HepG2 (cell line): Measurements from ENCODE around the gene CAMSAP1. TPM values are rescaled to one million over a fixed set of nuclear protein-coding genes. Genes with fewer than 3 reads are reported as not detected.

Source experiments
- FOSL2 ChIP-seq: sonication (generic); formaldehyde crosslinking; IDR thresholded peaks from 2 replicates; pipeline ENCODE4 v1.4.0; 2020; ENCODE audit warnings: missing genetic modification reagents
- SNAPC2 ChIP-seq: sonication (generic); formaldehyde crosslinking; IDR thresholded peaks from 2 replicates; pipeline ENCODE4 v1.8.1; 2022; ENCODE audit warnings: mild to moderate bottlenecking, missing genetic modification reagents
- ZFAT ChIP-seq: sonication (generic); formaldehyde crosslinking; conservative IDR thresholded peaks from 2 replicates; pipeline ENCODE4 v1.8.1; 2023; ENCODE audit warnings: missing genetic modification reagents, inconsistent platforms
- ZIK1 ChIP-seq: sonication (generic); formaldehyde crosslinking; IDR thresholded peaks from 2 replicates; pipeline ENCODE4 v1.5.0; 2020; ENCODE audit warnings: mild to moderate bottlenecking, low read depth, missing genetic modification reagents, borderline replicate concordance
- ZNF484 ChIP-seq: sonication (generic); formaldehyde crosslinking; IDR thresholded peaks from 2 replicates; pipeline ENCODE4 v1.5.1; 2020; ENCODE audit warnings: mild to moderate bottlenecking, low read depth, missing genetic modification reagents, borderline replicate concordance
- ZNF883 ChIP-seq: sonication (generic); formaldehyde crosslinking; IDR thresholded peaks from 2 replicates; pipeline ENCODE4 v1.5.1; 2020; ENCODE audit warnings: mild to moderate bottlenecking, missing genetic modification reagents; ENCODE audit errors: not compliant biosample characterization
- ZSCAN29 ChIP-seq: sonication (generic); formaldehyde crosslinking; conservative IDR thresholded peaks from 2 replicates; pipeline ENCODE4 v1.4.0; 2020; ENCODE audit warnings: mild to moderate bottlenecking, missing genetic modification reagents
- polyA plus RNA-seq, 8 experiments: library from polyadenylated mRNA; depleted of rRNA in 3 of 8; stranded (reverse) in 7 of 8; unstranded in 1 of 8; fragments of >200 nt; fragmentation: Illumina TruSeq in 4 of 8; extraction: Trizol in 4 of 8; gene quantifications; 2 replicates each; pipeline versions ENCODE4 v1.2.1 to v1.2.3, GENCODE V29; 2011 to 2016; ENCODE audit warnings: low read depth in 4 of 8, missing spikeins in 1 of 8, mixed read lengths in 1 of 8; ENCODE audit not compliant: insufficient read depth in 1 of 8
- total RNA-seq, 5 experiments: library from RNA; depleted of rRNA; stranded (reverse); fragments of >200 nt; fragmentation: Illumina TruSeq; extraction: Trizol; gene quantifications; 2 replicates each; pipeline ENCODE4 v1.2.3, GENCODE V29; 2016; ENCODE audit warnings: low read depth in 1 of 5
- TF ChIP-seq, protein P1 (sequence below): sonication (generic); formaldehyde crosslinking; IDR thresholded peaks from 2 replicates; pipeline ENCODE4 v1.4.0; 2020; ENCODE audit warnings: missing genetic modification reagents, borderline replicate concordance
- TF ChIP-seq, protein P2 (sequence below): sonication (generic); formaldehyde crosslinking; IDR thresholded peaks from 2 replicates; pipeline ENCODE4 v1.5.1; 2020; ENCODE audit warnings: mild to moderate bottlenecking, missing genetic modification reagents, borderline replicate concordance
- TF ChIP-seq, protein P3 (sequence below): sonication (generic); formaldehyde crosslinking; IDR thresholded peaks from 2 replicates; pipeline ENCODE4 v1.4.0; 2020; ENCODE audit warnings: missing genetic modification reagents
- TF ChIP-seq, protein P4 (sequence below): sonication (generic); formaldehyde crosslinking; IDR thresholded peaks from 2 replicates; pipeline ENCODE4 v1.4.0; 2020; ENCODE audit warnings: mild to moderate bottlenecking, missing genetic modification reagents

CAMSAP1 gene
- total and polyA plus RNA-seq, 2 of the 13 experiments (the other 11 are each of a cell fraction or from before 2014, with no cell fraction given): 3.8 to 12.4 TPM

DNA sequence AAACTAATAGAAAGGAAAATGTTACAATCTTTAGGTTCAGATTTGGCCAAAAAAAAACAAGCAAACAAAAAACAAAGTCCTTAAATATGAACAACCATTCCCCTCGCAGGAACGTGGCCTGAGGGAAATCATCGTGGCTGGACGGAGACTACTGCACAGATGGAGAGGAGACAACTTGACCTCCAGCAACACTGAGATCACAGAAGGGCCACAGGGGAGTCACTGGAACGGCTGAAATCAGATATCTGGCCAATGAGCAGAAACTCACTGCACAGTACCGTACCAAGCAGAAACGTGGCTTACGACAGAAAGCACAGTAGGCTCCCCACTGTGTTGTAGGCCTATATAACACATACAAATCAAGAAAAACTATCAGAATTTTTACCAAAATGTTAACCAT is 27.7 kb downstream of the CAMSAP1 start (continued):
- no peak for TF ChIP-seq FOSL2
- TF ChIP-seq ZNF484 (CRISPR knock-in tag): no peak
- TF ChIP-seq, protein P1, sequence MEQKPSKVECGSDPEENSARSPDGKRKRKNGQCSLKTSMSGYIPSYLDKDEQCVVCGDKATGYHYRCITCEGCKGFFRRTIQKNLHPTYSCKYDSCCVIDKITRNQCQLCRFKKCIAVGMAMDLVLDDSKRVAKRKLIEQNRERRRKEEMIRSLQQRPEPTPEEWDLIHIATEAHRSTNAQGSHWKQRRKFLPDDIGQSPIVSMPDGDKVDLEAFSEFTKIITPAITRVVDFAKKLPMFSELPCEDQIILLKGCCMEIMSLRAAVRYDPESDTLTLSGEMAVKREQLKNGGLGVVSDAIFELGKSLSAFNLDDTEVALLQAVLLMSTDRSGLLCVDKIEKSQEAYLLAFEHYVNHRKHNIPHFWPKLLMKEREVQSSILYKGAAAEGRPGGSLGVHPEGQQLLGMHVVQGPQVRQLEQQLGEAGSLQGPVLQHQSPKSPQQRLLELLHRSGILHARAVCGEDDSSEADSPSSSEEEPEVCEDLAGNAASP (CRISPR knock-in tag): no peak
- TF ChIP-seq, protein P2, sequence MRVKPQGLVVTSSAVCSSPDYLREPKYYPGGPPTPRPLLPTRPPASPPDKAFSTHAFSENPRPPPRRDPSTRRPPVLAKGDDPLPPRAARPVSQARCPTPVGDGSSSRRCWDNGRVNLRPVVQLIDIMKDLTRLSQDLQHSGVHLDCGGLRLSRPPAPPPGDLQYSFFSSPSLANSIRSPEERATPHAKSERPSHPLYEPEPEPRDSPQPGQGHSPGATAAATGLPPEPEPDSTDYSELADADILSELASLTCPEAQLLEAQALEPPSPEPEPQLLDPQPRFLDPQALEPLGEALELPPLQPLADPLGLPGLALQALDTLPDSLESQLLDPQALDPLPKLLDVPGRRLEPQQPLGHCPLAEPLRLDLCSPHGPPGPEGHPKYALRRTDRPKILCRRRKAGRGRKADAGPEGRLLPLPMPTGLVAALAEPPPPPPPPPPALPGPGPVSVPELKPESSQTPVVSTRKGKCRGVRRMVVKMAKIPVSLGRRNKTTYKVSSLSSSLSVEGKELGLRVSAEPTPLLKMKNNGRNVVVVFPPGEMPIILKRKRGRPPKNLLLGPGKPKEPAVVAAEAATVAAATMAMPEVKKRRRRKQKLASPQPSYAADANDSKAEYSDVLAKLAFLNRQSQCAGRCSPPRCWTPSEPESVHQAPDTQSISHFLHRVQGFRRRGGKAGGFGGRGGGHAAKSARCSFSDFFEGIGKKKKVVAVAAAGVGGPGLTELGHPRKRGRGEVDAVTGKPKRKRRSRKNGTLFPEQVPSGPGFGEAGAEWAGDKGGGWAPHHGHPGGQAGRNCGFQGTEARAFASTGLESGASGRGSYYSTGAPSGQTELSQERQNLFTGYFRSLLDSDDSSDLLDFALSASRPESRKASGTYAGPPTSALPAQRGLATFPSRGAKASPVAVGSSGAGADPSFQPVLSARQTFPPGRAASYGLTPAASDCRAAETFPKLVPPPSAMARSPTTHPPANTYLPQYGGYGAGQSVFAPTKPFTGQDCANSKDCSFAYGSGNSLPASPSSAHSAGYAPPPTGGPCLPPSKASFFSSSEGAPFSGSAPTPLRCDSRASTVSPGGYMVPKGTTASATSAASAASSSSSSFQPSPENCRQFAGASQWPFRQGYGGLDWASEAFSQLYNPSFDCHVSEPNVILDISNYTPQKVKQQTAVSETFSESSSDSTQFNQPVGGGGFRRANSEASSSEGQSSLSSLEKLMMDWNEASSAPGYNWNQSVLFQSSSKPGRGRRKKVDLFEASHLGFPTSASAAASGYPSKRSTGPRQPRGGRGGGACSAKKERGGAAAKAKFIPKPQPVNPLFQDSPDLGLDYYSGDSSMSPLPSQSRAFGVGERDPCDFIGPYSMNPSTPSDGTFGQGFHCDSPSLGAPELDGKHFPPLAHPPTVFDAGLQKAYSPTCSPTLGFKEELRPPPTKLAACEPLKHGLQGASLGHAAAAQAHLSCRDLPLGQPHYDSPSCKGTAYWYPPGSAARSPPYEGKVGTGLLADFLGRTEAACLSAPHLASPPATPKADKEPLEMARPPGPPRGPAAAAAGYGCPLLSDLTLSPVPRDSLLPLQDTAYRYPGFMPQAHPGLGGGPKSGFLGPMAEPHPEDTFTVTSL (CRISPR knock-in tag): no peak
- TF ChIP-seq SNAPC2 (CRISPR knock-in tag): no peak
- TF ChIP-seq ZSCAN29 (CRISPR knock-in tag): no peak
- TF ChIP-seq, protein P3, sequence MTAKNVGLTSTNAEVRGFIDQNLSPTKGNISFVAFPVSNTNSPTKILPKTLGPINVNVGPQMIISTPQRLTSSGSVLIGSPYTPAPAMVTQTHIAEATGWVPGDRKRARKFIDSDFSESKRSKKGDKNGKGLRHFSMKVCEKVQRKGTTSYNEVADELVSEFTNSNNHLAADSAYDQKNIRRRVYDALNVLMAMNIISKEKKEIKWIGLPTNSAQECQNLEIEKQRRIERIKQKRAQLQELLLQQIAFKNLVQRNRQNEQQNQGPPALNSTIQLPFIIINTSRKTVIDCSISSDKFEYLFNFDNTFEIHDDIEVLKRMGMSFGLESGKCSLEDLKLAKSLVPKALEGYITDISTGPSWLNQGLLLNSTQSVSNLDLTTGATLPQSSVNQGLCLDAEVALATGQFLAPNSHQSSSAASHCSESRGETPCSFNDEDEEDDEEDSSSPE (CRISPR knock-in tag): no peak
- TF ChIP-seq ZIK1: no peak
- no peak for TF ChIP-seq ZNF883
- no peak for TF ChIP-seq ZFAT (CRISPR knock-in tag)
- TF ChIP-seq, protein P4, sequence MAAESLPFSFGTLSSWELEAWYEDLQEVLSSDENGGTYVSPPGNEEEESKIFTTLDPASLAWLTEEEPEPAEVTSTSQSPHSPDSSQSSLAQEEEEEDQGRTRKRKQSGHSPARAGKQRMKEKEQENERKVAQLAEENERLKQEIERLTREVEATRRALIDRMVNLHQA: no peak
